NCI-H187 treated with DMSO at 0.1 percent for 48 hours (cell line): ENCODE results near the gene GPR18.
A peak's percentile ranks its signal among the peaks of the same experiment; 100 is the strongest.
"Not testable (repeated sequence)": the region's sequence is repeated elsewhere in the genome, so short reads cannot be mapped to it uniquely, and the experiment has no call there.

Experiments used
- DNase-seq: peaks from one replicate; lab custom pipeline; 2025; lab: John Stamatoyannopoulos, UW

Gene GPR18

DNA sequence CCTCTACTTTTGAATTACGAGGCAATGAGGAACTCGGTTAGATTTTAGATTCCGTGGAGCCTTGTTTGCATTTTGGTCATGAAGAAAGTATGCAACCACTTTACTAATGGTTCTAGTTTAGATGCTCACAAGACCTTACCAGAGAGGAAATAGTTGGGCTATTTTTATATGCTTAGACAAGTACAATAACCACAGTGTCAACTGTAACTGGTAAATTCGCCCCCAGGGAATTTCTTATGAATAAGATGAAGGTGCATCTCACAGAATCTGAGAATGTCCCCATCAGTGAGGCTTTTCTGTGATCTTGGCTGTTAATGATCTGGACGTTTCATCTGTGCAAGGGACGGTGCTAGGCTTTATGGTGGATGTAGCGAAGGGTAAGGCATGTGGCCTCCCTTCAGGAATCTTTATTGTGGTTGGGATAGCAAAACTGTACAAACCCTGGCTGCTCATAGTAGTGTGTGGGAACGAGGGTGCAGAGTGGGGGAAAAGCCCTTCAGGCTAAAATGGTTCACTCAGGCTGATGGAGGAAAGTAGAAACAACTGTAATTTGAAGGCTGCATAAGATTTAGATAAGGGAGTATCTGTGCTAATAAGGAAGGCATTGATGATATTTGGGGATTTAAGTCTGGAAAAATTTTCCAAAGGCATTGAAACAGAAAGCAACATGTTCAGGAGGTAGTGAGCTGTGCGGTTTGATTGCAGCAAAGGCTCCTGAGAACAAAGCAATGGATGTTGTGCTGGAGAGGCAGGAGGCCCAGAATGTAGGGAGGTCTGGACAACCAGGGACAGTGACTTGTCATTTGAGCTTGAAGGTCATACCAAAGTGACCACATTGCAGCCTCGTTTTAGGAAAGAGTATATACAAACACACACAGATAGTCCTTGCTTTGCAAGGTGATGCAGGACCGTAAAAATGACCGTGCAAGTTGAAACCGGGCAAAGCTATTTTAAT lies 29.2 kb downstream of the GPR18 start:
- DNase-seq: no peak

GRCh38 chr13:99227909-99228688 lies 30.1 kb downstream of the GPR18 start:
- DNase-seq: no peak

- no peak for DNase-seq
Measured at GRCh38 chr13:99227331-99227900, 30.8 kb downstream of the GPR18 start.

- no peak for DNase-seq
Measured at GRCh38 chr13:99226513-99226912, 31.7 kb downstream of the GPR18 start.

DNA sequence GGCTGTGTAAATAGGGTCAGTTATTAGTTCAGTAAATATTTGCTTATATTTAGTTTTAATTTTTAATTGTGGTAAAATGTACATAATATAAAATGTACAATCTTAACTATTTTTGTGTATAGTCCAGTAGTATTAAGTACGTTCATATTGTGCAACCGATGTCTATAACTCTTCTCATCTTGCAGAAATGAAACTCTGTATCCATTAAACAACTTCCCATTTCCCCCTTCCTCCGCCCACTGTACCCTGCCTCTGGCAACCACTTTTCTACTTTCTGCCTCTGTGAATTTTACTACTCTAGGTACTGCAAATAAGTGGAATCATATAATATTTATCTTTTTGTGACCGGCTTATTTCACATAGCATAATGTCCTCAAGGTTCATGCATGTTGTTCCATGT lies 33.1 kb downstream of the GPR18 start:
- DNase-seq: no peak

GRCh38 chr13:99224021-99224420 lies 34.2 kb downstream of the GPR18 start:
- DNase-seq: no peak

DNA sequence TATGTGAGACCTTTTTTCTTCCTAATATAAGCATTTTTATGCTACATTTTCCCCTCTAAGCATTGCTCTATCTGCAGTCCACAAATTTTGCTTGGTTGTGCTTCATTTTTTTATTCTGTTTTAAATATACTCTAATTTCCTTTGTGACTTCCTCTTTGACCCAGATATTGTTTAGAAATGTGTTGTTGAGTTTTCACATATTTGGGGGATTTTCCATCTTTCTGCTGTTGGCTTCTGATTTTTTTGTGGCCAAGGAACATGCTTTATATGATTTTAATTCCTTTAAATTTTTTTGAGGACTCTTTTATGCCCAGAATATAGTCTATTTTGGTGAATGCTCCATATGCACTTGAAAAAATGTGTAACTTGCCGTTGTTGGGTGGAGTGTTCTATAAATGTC lies 34.6 kb downstream of the GPR18 start:
- DNase-seq: no peak

DNA sequence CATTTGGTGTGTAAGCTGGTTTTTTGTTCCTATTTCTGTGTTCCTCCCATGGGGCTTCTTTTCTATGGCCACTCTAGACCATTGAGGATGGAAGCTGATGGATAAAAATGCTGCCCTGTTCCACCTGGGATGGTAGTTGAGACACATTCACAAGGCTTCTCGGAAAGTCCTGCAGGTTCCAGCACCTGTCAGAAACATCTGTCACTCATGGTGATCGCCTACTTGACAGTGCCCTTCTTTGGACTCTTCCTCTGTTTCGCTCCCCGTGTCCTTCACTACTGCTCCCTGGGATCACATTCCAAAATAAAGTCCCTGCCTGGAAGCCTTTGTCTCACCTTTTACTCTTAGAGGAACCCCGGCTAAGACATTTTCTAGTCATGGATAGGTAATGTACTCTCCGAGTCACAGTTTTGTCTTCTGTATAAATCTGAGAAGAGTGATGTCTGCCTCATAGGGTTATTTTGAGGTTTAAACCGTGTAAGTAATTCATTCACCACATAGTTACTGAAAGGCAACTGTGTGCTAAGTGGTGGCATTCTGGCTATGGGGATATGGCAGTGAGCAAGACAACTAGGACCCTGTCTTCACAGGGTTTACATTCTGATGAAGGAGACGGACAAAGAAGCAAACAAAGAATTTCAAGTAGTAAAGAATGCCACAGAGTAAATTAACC lies 36.5 kb downstream of the GPR18 start:
- no peak for DNase-seq

DNA sequence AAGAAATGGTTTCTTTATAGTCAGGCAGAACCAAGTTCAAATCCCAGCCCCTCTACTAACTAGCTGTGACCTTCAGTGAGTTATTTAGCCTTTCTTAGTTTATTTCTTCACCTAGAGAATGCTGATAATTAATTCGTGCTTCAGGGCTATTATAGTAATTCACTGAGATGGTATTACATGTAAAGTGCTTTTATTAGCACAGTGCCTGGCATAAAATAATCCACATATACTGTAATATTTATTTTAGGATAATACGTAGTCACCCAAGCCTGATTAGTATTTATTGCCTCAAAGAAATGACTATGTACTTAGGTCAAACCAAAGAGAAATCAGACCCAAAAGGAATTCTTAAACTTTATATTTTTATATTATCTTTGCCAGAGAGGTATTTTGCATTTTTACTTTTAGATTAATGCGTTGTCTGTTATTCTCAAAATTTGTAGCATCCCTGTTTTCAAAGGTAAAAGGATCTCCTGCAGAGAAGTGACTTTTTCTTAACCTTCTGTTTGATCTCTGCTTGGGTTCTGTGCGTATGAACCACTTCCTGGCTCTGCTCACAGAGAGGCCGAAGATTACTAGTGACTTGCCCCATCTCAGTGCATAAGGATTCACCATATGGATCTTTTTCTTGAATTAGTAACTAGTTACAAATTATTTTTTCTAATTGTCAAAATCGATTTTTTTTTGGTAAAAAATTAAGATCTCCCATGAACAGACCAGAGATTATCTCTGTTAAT lies 37.8 kb downstream of the GPR18 start:
- DNase-seq: no peak

- no peak for DNase-seq
Measured at GRCh38 chr13:99218969-99219368, 39.2 kb downstream of the GPR18 start.

GRCh38 chr13:99218545-99218944 lies 39.6 kb downstream of the GPR18 start:
- DNase-seq: no peak

DNA sequence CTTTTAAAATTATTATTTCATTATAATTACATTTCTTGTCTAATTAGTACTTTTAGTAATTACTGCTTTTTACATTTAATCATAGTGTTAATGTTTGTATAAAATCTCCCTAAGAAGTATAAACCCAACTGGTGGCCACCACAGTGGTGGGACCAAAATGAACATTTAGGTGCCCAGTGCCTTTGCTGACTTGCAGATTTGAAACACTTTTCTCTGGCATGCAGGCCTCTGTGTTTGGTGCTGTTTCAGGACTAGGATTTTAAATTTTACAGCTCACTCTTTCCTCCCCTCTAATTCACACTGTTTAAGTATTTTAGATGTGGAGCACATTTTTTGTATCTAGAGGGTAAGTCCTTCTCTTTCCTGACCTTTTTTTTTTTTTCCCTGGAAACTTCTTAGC lies 40.1 kb downstream of the GPR18 start:
- DNase-seq: no peak

GRCh38 chr13:99217461-99218110 lies 40.6 kb downstream of the GPR18 start:
- no peak for DNase-seq

DNA sequence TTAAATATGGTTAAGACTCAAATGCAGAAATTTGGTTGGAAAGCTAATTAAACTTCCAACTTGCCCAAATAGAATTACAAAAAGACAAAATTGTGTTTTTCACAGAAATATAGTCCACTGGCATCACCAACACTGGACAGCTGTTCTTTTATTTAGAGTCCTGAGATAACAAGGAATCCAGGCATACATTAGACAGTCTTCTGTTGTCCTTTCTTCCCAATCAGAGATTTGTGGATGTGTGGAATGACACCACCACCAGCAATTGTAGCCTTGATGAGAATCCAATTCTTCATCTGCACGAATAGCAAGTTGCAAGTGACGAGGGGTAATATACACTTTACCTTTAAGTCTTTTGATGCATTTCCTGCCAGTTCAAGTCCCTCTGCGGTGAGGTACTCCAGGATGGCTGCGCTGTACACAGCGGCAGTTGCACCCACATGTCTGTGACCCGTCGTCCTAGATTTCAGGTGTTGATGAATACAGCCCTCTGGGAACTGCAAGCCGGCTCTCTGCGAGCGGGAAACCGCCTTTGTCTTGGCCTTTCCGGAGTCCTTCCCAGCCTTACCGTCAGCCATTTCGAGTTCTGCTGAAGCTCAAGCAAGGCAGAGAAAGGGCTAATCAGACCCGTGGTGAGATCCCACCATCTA lies 42.9 kb downstream of the GPR18 start:
- peak; percentile 46 for DNase-seq

DNA sequence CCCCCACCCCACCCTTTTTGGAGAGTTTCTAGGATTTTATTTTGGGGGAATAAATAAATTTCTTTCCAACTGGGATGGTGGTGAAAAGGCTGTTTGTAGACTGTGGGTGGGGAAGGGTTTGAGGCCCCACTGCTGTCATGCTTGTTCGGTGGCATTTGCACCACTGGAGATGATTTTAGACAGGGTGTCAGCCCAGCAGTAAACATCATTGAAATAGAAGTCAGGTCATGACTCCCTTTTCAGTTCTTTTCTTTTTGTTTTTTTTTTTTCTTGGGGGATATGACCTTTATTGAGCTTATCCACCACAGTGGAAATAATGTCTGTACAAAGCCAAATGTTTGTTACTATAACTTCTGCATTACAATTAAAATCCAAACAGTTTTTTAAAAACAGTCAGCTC lies 43.4 kb downstream of the GPR18 start:
- DNase-seq: no peak

- DNase-seq: no peak
Measured at GRCh38 chr13:99214232-99214631, 43.9 kb downstream of the GPR18 start.

- no peak for DNase-seq
Measured at GRCh38 chr13:99211421-99212035, 46.7 kb downstream of the GPR18 start.

DNA sequence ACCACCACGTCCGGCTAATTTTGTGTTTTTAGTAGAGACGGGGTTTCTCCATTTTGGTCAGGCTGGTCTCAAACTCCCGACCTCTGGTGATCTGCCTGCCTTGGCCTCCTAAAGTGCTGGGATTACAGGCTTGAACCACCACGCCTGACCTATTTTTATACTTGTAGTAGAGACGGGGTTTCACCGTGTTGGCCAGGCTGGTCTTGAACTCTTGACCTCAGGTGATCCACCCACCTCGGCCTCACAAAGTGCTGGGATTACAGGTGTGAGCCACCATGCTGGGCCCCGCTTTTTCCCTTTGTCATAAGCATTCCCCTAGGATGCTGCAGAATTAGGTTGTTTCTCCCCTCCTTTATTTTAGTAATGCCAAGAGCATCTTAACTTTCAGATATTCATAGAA lies 47.6 kb downstream of the GPR18 start:
- not testable (repeated sequence) for DNase-seq

DNA sequence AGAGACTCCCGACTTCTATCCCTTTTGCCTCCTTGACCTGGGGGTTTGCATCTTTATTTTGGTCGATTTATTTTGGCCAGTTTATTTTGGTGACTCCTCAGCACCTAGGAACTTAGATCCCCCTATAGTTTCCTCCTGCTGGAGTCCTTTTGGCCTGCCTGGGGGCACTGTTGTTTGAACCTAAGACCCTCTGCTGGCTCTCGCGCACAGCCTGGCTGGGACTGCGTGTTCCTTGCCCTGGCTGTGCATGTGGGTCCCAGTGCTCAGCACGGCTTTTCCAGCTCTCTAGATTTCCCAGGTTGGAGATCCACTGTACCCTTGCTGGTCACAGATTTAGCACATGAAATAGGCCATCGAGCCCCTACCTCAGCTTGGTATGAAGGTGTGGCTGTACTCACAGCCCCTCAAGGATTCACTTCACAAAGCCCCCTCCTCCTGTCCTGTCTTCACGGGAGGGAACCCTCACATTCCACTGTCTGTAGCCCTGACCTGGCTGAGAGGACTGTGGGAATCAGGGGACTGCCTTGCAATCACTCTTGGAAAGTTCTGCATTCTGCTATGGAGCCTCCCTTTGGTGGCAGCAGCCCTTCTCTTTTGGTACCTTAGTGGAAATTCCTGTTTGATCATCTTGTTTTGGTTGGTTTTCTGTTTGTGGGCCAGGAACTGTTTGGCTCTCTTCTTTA lies 49.2 kb downstream of the GPR18 start:
- DNase-seq: no peak
